Fibroblast of skin of left quadriceps (primary cell): ENCODE results near the gene ACOXL.
A peak's percentile ranks its signal among the peaks of the same experiment; 100 is the strongest.
"Not testable (repeated sequence)": the region's sequence is repeated elsewhere in the genome, so short reads cannot be mapped to it uniquely, and the experiment has no call there.

Source experiments
- DNase-seq, 2 experiments: peaks; one replicate each; pipeline ENCODE4 v3.0.0-alpha.2; 2013; ENCODE audit warnings: low read depth in 2 of 2

The ACOXL gene

DNA sequence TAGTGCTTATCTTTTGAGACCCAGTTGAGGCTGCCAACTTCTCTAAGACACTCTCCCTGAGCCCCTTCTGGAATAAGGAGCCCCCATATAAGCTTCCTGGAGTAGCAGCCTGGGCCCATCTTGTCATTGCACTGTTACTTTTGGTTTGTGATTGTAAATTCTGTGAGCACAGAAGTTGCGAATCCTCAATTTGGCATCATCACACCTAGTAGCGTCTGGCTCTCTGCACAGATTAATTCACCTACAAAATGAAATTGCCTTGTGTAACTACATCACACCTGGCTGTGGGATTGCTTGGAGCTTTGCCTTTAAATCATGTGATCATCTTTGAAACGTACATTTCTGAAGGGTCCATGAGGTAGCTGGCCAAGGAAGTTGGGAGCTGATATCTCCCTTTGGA is 195.2 kb downstream of the ACOXL start:
- no peak for DNase-seq

GRCh38 chr2:110929528-110929927 is 197.2 kb downstream of the ACOXL start:
- DNase-seq = no peak

- peak; percentile 18 to 27 for DNase-seq
These were observed 199.3 kb downstream of the ACOXL start for GRCh38 chr2:110931648-110932047.

DNA sequence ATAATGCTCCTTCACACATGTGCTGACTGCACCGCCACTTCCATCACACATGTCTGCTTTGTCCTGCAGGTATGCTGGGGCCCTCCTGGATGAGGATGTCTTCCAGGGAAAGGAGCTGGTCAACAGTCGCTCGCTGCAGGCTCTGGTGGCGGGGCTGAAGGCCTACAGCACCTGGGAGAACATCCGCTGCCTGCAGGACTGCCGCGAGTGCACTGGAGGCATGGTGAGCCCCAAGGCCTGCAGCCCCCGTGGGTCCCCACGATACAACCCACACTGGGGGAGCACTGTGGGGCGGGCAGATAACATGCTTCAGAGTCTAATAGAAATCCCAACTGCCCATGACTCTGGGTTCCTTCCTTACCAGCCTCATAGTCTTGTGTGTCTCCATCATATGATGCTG is 201.0 kb downstream of the ACOXL start:
- DNase-seq = no peak

DNA sequence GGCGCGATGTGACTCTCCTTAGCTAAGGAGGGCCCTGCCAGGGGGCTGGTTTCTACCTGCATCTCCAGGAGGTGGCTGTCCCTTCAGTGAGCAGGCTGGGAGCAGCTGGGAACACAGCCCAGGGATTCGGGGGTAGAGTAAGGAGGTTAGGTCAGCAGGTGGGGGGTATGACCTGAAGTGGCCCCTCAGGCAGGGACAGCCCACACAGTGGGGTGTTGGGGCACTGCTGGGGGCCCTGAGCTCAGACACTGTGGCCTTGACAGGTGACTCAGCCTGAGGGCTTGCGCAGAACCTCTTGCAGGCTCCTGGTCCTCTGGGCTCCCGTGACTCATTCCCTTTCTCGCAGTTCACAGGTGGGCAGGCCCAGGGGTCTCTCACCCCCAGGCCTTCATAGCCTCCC is 202.6 kb downstream of the ACOXL start:
- no peak for DNase-seq

DNA sequence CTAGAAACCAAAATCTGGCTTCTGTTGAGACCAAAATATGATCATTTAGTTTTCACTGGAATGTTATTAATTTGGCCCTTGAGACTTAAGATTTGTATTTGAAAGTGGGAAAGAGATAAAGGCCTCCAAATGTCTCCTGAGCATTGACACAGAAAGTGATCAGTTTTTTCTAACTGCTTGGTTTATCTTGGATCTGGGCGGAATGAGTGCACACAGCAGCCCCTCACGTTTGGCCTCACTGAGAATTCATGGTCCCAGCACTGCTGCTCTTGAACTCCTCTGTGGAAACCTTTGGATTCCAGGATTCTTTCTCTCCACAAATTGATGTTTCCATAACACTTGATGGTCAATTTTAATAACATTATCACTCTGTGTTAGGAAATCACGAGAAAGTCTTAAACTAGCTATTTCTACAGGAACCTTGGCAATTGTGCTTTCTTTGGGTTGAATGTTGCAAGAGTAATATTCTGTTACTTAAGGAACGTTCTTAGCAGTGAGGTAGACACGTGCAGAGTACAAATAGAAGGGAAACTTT is 208.1 kb downstream of the ACOXL start:
- no peak for DNase-seq

DNA sequence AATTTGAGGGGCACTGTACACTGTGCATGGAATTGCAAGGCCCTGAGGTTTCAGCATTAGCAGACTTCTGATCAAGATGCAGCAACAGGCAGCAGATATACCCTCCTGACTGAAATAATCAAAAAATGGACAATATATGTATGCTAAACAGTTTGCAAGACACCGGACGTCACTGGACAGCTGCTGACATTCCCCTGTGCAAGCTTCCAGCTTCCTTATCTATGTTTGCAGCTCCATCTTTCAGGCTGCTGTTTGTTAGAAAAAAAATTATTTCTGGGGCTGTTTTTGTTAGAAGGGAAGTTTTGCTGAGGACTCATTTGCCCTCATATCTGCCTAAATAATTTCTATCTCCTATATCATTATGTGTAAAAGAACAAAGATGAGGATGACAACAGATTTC is 208.9 kb downstream of the ACOXL start:
- DNase-seq = no peak

GRCh38 chr2:110943070-110943634 is 210.8 kb downstream of the ACOXL start:
- no peak for DNase-seq

DNA sequence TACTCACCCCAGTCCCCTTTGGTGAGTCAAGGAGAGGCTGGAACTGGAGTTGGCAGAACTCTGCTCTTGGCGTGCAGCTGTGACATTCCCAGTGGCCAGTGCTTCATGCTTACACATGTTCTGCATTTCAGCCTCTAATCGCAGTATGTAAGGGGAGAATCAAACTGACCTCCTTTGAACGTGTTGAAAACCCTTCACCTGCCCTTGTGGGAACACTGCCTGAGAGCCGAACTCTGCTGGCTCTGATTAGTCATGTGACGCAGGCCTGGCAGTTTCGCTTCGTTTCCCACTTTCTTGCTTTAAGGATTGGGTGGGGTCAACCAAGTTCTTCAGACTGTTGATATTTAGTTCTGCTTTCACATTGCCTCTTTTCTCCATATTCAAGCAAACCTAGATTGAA is 214.5 kb downstream of the ACOXL start:
- DNase-seq = no peak

GRCh38 chr2:110948027-110948674 is 215.8 kb downstream of the ACOXL start:
- DNase-seq = no peak

GRCh38 chr2:110950281-110950680 is 217.9 kb downstream of the ACOXL start:
- no peak for DNase-seq

DNA sequence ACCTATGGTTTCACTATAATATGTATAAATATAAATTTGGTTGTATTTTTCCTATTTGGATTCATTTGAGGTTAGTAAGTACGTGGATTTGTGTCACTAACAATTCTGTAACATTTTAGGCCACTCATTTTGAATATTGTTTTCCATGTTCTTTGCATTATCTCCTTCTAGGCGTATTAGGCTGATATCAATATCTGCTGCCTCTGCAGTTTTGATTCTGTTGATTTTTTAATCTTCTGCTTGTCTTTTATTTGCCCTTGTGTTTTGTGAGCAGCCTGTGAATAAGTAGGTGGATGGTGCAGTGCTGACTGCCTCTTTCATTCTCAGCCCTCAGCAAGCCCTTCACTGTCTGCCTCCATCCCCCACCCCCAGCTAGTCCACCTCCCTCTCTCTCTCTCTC is 222.7 kb downstream of the ACOXL start:
- DNase-seq = no peak

- no peak for DNase-seq
These were observed 223.2 kb downstream of the ACOXL start for GRCh38 chr2:110955556-110955955.

GRCh38 chr2:110957293-110957692 is 224.9 kb downstream of the ACOXL start:
- DNase-seq = no peak

GRCh38 chr2:110958346-110959119 is 226.2 kb downstream of the ACOXL start:
- DNase-seq = no peak

DNA sequence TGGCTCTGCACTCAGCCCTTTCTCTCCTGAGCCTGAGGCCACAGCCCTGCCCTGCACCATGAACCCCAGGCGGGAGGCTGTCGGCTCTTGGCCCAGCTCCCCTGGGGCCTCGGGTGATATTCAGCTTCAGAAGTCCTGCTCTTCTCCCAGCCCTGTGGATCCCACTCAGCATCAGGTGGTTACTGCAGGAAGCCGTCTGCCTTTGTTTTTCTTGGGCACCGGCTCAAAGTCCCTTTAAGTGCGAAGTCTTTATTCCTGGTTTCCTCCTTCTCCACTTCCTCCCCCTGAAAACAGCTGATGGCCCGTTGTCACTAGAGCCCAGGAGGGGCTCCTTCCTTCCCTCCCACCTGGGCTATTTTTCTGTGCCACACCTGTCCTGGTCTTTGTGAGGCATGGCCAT is 226.8 kb downstream of the ACOXL start:
- no peak for DNase-seq

DNA sequence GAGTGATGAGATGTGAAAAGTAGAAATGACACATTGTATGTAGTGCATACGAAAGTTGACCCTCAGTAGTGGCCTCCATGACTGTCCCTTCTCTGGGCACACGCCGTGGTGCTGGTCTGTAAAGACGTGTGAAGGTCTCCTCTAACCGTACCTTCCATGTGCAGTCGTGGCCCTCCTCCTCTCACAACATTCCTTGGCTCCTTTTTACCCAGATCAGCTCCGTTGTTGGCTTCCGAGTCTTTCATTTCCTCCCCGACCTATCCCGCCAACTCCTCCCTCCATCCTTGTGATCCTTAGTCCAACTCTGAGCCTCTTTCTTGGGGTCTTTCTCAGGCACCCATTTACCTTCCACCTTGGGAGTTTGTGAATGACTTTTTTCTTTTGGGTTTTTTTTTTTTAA is 227.9 kb downstream of the ACOXL start:
- DNase-seq = no peak

DNA sequence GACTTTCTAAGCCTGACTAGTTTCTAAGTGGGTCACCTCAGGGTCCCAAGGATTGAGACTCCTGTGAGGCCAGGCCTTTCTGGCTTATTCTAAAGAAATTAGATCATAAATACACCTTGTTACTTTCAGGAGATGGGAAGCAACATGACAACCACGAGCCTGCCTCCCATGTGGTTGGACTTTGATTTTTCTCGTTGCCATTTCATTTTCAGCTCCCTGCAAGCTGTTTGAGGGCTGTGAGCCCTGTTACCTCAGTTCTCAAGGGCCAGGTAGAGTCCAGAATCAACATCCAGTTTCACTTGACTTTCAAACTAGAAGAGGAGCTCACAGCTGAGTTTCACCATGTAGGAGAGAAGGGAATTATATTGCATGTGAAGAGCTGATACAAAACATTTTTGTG is 228.6 kb downstream of the ACOXL start:
- no peak for DNase-seq

DNA sequence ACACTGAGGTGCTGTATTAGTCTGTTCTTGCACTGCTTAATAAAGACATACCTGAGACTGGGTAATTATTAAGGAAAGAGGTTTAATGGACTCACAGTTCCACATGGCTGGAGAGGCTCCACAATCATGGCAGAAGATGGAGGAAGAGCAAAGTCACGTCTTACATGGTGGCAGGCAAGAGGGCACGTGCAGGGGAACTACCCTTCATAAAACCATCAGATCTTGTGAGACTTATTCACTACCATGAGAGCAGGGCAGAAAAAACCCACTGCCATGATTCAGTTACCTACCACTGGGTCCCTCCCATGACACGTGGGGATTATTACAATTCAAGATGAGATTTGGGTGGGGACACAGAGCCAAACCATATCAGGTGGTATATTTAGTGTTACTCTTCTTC is 229.3 kb downstream of the ACOXL start:
- DNase-seq = not testable (repeated sequence)

GRCh38 chr2:110969696-110970095 is 237.3 kb downstream of the ACOXL start:
- DNase-seq = no peak

DNA sequence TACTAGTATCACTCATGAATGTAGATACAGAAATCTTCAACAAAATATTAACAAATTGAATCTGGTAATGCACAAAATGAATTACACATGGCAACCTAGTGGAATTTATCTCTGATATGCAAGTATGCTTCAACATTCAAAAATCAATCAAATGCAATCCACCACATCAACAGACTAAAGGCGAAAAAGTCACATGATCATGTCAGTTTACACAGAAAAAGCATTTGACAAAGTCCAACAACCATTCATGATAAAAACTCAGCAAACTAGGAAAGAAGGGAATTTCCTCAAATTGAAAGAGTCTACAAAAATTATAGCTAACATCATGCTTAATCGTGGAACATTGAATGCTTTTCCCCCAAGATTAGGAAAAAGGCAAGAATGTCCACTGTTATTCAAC is 237.8 kb downstream of the ACOXL start:
- DNase-seq = no peak

DNA sequence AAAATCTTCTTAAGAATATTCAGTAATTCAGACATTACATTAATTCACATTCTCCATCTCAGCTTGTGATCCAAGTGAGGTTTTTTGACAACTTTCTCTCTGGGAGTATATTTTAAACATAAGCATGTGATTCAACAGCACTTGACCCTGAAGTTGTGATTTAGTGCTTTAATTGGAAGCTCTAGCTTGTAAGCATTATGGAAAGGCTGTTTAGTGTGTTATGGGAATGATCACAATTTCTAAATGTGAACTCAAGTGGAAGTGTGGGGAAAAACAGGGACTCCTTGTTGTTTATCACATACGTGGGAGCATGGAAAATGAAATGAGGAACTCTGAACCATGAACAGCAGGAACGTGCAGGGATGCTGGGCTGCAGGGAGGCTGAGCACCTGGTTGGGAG is 239.4 kb downstream of the ACOXL start:
- DNase-seq = no peak

DNA sequence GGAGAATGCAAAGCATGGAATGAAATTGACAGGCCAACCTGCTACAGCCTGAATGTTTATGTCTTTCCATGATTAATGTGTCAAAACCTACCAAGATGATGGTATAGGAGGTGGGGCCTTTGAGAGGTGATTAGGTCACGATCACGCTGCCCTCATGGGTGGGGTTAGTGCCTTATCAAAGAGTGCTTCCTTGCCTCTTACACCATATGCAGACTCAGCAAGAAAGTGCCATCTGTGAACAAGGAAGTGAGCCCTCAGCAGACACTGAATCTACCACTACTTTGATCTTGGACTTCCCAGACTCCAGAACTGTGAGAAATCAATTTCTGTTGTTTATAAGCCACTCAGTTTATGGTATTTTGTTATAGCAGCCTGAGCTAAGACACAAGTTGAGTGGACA is 240.9 kb downstream of the ACOXL start:
- no peak for DNase-seq
